Measurements from ENCODE around the gene TTC12. TPM values are rescaled to one million over a fixed set of nuclear protein-coding genes. Genes with fewer than 3 reads are reported as not detected.

TTC12 gene
- total and polyA plus RNA-seq, 9 of the 15 experiments (the other 6 are each of a cell fraction or from before 2014, with no cell fraction given) = 5.1 to 19.9 (median 13.4) TPM

DNA sequence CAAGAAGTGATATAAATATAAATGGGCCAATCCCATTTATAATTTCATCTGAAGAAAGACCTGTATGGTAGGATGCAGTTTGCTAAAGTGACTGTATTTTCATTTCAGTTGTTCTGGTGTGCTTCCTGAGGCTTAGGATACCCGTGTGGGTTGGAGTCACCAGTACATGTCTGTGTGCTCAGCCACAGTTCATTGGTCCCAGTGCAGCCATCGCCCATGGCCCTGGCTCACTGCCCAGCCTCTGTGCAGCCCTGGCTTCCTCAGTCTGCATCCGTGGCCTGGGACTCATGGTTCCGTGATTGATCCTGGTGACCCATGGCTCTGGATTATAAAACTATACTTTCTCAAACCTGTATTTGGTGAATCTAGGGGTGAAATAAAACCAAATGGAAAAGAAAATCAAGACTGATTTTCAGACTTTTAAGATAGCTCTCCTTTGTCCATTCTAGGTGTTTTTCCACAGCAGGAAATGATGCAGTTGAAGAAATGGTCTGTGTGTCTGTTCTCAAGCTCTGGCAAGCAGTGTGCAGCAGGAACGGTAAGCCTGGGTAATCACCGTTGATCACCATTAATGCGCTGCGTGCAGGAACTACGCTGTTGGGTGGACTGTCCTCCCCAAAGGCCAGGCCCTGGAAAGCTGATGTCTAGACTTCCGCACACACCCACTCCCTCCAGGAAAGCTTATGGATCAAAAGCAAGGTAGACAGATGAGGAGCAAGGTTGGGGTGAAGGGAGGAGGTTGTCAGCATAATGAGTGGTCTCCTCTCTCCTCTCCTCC, 27.2 kb downstream of the TTC12 start (continued):
- TF ChIP-seq, protein P1, sequence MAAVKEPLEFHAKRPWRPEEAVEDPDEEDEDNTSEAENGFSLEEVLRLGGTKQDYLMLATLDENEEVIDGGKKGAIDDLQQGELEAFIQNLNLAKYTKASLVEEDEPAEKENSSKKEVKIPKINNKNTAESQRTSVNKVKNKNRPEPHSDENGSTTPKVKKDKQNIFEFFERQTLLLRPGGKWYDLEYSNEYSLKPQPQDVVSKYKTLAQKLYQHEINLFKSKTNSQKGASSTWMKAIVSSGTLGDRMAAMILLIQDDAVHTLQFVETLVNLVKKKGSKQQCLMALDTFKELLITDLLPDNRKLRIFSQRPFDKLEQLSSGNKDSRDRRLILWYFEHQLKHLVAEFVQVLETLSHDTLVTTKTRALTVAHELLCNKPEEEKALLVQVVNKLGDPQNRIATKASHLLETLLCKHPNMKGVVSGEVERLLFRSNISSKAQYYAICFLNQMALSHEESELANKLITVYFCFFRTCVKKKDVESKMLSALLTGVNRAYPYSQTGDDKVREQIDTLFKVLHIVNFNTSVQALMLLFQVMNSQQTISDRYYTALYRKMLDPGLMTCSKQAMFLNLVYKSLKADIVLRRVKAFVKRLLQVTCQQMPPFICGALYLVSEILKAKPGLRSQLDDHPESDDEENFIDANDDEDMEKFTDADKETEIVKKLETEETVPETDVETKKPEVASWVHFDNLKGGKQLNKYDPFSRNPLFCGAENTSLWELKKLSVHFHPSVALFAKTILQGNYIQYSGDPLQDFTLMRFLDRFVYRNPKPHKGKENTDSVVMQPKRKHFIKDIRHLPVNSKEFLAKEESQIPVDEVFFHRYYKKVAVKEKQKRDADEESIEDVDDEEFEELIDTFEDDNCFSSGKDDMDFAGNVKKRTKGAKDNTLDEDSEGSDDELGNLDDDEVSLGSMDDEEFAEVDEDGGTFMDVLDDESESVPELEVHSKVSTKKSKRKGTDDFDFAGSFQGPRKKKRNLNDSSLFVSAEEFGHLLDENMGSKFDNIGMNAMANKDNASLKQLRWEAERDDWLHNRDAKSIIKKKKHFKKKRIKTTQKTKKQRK (IDR thresholded peaks at IDR 0.05; ENCODE audit: borderline replicate concordance, low read depth, low read length) = no peak
- TF ChIP-seq ZBTB1 (CRISPR knock-in tag; IDR thresholded peaks at IDR 0.05; ENCODE audit: borderline replicate concordance, low read depth) = no peak
- TF ChIP-seq ZKSCAN3 (CRISPR knock-in tag; IDR thresholded peaks at IDR 0.05) = no peak
- TF ChIP-seq HIVEP1 (CRISPR knock-in tag; IDR thresholded peaks at IDR 0.05) = no peak
- TF ChIP-seq TAF9B (IDR thresholded peaks at IDR 0.05; ENCODE audit: partially characterized antibody) = no peak
- no peak for TF ChIP-seq BCL6 (CRISPR knock-in tag; IDR thresholded peaks at IDR 0.05)

GRCh38 chr11:113345978-113346377, 31.6 kb downstream of the TTC12 start:
- FAIRE-seq (no peak), DNase-seq (ENCODE audit: extremely low read depth in 1 of 4, low spot score in 3 of 4) (no peak), ATAC-seq (no peak)
- no peak overlapping the region for H3K4me2 ChIP-seq (ENCODE audit: insufficient read depth, low read length)
- no peaks in the 10 kb centered on the region; the same call in 1 of the 2 replicates for H4K20me1 ChIP-seq (replicated peaks; ENCODE audit: control insufficient read depth, insufficient read depth, low read length)
- no peak overlapping the region for H3K4me3 ChIP-seq
- no peak overlapping the region for H2AFZ ChIP-seq (ENCODE audit: low read depth, low read length)
- H3K9me1 ChIP-seq (ENCODE audit: control insufficient read depth, insufficient read depth, low read length) = no peaks in the 10 kb centered on the region
- no TSS peak for BruUV-seq (replicated peaks)
- no peak overlapping the region for H3K9ac ChIP-seq (ENCODE audit: insufficient read depth in 1 of 2, low read depth in 2 of 2, low read length in 2 of 2)
- POLR2A ChIA-PET = interaction anchor here (0.7 to 1.1 kb wide), 3 partner anchors 10 to 32 kb away, joined by 3 to 4 read pairs (median 3); partner anchors contain the start of gene TTC12
- CTCF ChIA-PET (ENCODE audit: low intra/inter-chr PET ratio) = no interaction called here
- intact Hi-C loops (cut with micrococcal nuclease) = no loop called here
- WGBS (ENCODE audit: insufficient coverage, low coverage, missing lambda C conversion rate) = 22% methylated on average over 8 of the region's 8 CpGs
- no peaks in the 10 kb centered on the region for H3K9me3 ChIP-seq (replicated peaks; ENCODE audit: control insufficient read depth, insufficient read depth, low read depth, low read length)
- no peaks in the 10 kb centered on the region; a peak in 1 of 5 replicates for H3K27me3 ChIP-seq (ENCODE audit: control insufficient read depth in 2 of 2, insufficient read depth in 2 of 2, low read length in 2 of 2)
- no peaks in the 10 kb centered on the region for H3K4me1 ChIP-seq (replicated peaks in 1 of 2; ENCODE audit: control insufficient read depth in 2 of 2, insufficient read depth in 2 of 2, low read length in 2 of 2)
- no peak overlapping the region for H3K27ac ChIP-seq (ENCODE audit: extremely low read depth, low read depth, low read length)
- no peaks in the 10 kb centered on the region for H3K79me2 ChIP-seq (ENCODE audit: control insufficient read depth, insufficient read depth, low read length)
- H3K36me3 ChIP-seq (ENCODE audit: control insufficient read depth, insufficient read depth, low read length) = no peaks in the 10 kb centered on the region
- in situ Hi-C loops (cut with MboI) = no loop called here
- TF ChIP-seq, protein P2, sequence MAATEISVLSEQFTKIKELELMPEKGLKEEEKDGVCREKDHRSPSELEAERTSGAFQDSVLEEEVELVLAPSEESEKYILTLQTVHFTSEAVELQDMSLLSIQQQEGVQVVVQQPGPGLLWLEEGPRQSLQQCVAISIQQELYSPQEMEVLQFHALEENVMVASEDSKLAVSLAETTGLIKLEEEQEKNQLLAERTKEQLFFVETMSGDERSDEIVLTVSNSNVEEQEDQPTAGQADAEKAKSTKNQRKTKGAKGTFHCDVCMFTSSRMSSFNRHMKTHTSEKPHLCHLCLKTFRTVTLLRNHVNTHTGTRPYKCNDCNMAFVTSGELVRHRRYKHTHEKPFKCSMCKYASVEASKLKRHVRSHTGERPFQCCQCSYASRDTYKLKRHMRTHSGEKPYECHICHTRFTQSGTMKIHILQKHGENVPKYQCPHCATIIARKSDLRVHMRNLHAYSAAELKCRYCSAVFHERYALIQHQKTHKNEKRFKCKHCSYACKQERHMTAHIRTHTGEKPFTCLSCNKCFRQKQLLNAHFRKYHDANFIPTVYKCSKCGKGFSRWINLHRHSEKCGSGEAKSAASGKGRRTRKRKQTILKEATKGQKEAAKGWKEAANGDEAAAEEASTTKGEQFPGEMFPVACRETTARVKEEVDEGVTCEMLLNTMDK (IDR thresholded peaks at IDR 0.05; ENCODE audit: borderline replicate concordance, insufficient read depth, low read depth, low read length, poor library complexity, severe bottlenecking) = no peak
- TF ChIP-seq FIP1L1 (IDR thresholded peaks at IDR 0.05; ENCODE audit: low read depth, low read length, poor library complexity, severe bottlenecking) = no peak
- TF ChIP-seq, protein P3, sequence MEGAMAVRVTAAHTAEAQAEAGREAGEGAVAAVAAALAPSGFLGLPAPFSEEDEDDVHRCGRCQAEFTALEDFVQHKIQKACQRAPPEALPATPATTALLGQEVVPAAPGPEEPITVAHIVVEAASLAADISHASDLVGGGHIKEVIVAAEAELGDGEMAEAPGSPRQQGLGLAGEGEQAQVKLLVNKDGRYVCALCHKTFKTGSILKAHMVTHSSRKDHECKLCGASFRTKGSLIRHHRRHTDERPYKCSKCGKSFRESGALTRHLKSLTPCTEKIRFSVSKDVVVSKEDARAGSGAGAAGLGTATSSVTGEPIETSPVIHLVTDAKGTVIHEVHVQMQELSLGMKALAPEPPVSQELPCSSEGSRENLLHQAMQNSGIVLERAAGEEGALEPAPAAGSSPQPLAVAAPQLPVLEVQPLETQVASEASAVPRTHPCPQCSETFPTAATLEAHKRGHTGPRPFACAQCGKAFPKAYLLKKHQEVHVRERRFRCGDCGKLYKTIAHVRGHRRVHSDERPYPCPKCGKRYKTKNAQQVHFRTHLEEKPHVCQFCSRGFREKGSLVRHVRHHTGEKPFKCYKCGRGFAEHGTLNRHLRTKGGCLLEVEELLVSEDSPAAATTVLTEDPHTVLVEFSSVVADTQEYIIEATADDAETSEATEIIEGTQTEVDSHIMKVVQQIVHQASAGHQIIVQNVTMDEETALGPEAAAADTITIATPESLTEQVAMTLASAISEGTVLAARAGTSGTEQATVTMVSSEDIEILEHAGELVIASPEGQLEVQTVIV (CRISPR knock-in tag; IDR thresholded peaks at IDR 0.05; ENCODE audit: borderline replicate concordance) = no peak
- TF ChIP-seq SETDB1 (IDR thresholded peaks at IDR 0.05; ENCODE audit: low read length) = no peak
- TF ChIP-seq PURB (CRISPR knock-in tag; IDR thresholded peaks at IDR 0.05; ENCODE audit: low read depth) = no peak
- no peak for TF ChIP-seq HMGN3 (IDR thresholded peaks at IDR 0.05; ENCODE audit: borderline replicate concordance, extremely low read depth, insufficient read length, low read depth, low read length)
